ENCODE results near the gene KIF27.
"Not testable (repeated sequence)": the region's sequence is repeated elsewhere in the genome, so short reads cannot be mapped to it uniquely, and the experiment has no call there.

Gene KIF27, protein sequence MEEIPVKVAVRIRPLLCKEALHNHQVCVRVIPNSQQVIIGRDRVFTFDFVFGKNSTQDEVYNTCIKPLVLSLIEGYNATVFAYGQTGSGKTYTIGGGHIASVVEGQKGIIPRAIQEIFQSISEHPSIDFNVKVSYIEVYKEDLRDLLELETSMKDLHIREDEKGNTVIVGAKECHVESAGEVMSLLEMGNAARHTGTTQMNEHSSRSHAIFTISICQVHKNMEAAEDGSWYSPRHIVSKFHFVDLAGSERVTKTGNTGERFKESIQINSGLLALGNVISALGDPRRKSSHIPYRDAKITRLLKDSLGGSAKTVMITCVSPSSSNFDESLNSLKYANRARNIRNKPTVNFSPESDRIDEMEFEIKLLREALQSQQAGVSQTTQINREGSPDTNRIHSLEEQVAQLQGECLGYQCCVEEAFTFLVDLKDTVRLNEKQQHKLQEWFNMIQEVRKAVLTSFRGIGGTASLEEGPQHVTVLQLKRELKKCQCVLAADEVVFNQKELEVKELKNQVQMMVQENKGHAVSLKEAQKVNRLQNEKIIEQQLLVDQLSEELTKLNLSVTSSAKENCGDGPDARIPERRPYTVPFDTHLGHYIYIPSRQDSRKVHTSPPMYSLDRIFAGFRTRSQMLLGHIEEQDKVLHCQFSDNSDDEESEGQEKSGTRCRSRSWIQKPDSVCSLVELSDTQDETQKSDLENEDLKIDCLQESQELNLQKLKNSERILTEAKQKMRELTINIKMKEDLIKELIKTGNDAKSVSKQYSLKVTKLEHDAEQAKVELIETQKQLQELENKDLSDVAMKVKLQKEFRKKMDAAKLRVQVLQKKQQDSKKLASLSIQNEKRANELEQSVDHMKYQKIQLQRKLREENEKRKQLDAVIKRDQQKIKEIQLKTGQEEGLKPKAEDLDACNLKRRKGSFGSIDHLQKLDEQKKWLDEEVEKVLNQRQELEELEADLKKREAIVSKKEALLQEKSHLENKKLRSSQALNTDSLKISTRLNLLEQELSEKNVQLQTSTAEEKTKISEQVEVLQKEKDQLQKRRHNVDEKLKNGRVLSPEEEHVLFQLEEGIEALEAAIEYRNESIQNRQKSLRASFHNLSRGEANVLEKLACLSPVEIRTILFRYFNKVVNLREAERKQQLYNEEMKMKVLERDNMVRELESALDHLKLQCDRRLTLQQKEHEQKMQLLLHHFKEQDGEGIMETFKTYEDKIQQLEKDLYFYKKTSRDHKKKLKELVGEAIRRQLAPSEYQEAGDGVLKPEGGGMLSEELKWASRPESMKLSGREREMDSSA (N-terminal part only)

DNA sequence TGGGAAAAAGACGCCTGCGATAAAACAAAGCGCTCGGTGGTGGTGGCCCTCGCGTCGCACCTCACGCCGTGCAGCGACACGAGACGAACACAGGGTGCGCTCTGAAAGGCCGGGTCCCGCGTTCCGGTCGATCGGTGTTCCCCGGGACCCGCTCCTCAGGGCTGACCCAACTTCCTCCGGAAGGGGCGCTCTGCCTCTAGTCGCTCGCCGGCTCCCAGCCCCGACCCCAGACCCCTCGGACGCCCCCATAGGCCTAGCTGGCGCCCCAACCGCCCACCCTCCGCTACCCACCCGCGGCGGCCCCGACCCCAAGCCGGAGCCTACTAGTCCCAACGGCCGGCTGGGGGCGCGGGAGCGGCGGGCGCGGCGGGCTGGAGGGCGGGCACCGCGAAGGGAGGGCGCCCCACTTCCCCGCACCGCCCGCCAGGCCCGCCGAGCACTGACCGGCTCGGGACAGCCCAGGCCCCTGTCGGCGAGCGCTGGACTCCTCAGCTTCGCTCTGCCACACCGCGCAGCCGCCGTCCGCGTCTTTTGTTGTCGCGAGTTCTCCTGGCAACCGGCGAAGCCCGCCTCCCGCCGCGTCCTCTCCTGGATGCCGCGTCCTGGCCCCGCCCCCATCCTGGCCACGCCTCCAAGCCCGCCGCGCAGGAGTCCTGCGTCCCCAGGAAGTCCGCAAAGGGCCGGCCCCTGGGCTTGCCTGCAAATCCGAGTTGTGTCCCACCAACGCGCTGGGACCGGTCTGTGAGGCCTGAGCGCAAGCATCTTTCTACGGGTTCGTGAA lies at the start of gene KIF27:
TSS of gene KIF27 (minus strand) at position 506 of the 781 bp plus-strand sequence. CDS start 5,841 bp downstream, outside the sequence.
- DNase-seq (ENCODE audit: low spot score): peak; percentile 98

DNA sequence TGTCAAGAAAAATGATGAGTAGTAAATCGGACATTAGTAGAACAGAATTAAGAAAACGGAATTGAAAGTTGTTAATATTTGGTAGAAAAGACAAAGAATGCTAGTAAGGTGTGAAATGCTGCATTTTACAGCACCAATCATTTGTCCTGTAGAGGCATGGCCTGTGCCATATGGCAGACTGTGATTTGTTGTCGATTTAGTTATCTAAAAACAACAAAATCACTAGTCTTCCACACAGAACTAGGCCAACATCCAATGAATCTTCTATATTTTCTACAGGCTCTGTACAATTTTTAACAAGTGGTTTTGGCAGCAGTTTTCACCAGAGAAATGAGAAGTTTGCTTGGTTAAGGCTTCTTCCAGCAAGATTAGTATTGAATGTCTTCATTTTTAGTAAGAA lies 48.4 kb upstream of the KIF27 start:
- DNase-seq (ENCODE audit: low spot score): no peak

DNA sequence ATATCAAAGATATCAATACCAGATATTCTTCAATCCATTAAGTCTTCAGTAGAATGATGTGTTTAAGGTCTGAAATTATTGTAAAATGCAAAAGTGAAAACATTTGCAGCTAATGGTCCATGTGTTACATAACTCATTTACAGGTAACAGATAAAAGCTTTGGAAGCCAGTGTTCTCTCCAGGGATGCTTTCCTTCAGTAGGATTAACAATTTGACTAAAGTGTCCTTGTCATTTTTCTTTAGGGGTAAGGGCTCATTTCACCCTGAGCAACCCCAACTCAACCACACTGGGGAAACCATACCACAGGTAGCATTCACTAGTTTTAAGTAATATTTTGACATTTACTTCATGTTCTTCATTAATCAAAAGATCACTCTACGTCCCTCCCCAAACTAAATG lies 45.8 kb upstream of the KIF27 start:
- no peak for DNase-seq (ENCODE audit: low spot score)

DNA sequence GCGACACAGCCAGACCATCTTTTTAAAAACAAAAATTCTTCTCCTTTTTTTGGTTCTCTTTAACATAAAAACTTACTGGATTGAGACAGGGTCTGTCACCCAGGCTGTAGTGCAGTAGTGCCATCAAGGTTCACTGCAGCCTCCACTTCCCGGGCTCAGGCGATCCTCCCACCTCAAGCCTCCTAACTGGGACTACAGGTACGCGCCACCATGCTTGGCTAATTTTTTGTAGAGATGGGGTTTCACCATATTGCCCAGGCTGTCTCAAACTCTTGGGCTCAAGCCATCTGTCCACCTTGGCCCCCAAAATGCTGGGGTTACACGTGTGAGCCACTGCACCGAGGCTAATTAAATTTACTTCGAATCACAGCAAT lies 45.0 kb upstream of the KIF27 start:
- DNase-seq (ENCODE audit: low spot score): no peak

DNA sequence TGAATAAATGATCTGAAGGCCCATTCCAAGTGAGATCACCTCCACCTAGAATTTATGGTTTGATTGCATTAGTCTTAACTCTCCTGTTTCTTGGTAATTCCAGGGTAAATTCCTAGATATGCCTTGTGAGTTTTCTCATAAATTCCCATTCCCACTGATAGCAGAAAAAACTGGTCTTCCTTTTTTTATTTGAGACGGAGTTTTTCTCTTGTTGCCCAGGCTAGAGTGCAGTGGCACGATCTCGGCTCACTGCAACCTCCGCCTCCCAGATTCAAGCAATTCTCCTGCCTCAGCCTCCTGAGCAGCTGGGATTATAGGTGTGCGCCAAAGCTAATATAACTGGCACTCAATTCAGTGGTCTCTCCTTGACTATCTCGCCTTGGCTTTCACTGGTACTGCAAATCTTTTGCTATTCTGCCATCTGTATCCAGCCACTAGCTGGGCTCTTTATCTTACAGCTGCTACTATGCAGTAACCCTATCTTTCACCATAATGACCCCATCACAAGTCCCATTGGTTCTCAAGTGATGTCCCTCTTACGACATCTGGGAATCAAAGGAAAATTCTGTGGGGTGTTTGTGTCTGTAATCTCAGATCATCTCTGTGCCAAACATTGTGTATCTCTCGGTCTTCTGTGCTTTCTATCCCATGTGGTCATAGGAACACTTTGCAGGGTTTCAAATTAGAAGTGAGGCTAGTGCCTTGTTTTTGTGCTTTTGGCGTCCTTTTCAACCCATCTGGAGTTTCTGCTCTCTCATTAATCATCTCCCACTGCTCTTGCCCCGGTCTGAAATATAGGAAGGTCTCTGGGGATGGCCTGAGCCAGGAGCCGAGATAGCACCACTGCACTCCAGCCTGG lies 44.3 kb upstream of the KIF27 start:
- DNase-seq (ENCODE audit: low spot score): no peak

DNA sequence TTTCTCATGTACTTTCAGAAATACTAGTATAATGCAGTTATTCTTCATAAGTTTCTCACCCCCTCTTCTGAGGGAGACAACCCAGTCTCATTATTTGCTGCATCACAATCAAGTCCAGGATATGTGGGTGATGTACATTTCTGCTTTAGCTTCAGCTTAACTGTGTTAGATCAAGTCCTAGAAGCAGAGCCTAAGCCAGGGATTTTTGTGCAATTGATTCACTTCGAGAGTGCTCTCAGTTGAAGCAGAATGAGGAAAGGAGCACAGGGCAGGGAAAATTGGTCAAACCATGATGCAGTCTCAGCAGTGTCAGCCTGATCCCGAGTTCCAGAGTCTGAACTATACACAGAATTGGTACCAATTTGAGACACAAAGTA lies 43.7 kb upstream of the KIF27 start:
- no peak for DNase-seq (ENCODE audit: low spot score)

DNA sequence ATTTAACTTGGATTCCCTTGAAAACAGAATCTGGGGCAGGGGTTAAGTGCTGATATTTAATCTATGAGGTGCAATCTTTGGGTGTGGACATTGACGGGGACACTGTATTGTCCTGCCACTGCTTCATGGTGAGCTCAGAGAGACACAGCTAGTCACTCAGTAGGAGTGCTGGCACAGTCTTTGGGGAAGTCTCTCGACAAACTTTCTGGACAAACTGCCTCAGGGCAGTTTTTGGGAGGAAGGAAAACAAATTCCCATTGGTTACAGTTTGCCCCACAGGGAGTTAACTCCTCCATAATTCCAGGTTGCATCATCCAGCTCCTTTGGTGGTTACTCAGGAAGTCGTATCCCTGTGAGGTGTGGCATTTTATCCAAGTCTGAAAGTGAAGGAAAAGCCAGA lies 40.9 kb upstream of the KIF27 start:
- no peak for DNase-seq (ENCODE audit: low spot score)

DNA sequence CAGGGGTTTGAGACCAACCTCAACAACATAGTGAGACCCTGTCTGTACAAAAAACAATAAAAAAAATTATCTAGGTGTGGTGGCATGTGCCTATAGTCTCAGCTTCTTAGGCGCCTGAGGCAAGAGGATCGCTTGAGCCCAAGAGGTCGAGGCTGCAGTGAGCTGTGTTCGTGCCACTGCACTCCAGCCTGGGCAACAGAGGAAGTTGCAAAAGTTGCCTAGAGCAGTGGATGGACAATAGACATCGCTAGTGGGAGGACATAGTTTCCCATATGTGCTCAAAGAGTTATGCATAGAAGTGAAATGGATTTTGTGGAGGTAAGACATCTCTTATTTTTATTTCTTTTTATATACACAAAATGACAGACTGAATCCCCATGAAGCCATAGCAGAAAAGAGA lies 39.8 kb upstream of the KIF27 start:
- no peak for DNase-seq (ENCODE audit: low spot score)

DNA sequence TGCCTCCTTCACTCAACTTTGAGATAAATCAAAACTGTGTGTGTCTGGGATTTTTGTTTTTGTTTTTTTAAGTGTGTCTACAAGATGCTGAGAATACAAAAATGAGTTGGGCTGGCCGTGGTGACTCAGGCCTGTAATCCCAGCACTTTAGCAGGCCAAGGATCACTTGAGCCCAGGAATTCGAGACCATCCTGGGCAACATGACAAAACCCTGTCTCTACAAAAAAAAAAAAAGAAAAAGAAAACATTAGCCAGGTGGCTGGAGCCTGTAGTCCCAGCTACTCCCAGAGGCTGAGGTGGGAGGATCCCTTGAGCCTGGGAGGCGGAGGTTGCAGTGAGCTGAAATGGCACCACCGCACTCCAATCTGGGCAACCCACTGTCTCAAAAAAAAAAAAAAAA lies 37.8 kb upstream of the KIF27 start:
- DNase-seq (ENCODE audit: low spot score): no peak

DNA sequence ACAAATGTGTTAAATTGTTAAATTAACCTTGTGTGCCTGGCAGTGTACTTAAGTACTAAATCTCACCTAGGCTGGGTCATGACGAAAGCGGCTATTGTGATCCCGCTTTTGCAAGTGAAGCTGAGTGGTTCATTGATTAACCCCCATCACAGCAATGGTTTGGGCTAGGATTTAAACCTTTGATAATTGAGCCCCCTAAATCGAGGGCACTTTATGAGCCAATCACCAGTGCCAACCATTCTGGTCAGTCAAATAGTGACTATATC lies 35.9 kb upstream of the KIF27 start:
- DNase-seq (ENCODE audit: low spot score): no peak

DNA sequence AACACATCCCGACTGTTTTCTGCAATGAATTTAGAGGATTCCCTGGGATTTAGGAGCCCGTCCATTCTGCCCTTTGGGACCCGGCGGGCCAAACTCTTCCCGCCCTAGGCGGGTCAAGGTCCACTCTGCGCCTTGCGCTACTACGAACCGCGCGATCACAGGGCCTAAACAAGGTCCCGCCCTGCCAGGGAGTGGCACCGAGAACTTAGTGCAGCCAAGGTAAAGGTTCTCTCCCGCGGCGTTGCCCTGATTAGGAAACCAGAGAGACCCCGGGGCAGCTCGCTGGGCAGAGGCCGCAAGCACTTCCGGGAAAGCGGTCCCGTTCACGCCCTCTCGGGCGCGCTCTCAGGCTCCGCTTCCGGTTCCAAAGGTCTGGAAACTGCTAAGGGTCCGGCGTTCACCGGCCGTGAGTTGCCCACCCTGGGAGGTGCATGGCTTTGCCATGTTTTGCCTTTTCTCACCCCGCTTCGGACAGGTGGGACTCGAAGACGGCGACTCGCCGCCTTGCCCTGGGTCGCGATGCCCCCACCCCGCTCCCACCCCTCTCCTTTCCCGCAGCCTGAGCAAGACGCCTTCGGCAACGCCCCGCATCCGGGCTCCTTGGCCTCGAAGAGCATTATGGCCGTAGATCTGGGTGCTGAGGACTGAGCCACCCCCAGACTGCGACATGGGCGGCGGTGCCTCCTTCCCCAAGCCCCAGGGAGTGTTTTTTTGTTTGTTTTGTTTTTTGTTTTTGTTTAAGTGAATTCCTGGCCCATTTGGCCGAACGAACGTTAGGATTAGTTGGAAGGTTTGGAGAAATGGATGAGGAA lies 35.4 kb upstream of the KIF27 start:
- DNase-seq (ENCODE audit: low spot score): peak; percentile 58

DNA sequence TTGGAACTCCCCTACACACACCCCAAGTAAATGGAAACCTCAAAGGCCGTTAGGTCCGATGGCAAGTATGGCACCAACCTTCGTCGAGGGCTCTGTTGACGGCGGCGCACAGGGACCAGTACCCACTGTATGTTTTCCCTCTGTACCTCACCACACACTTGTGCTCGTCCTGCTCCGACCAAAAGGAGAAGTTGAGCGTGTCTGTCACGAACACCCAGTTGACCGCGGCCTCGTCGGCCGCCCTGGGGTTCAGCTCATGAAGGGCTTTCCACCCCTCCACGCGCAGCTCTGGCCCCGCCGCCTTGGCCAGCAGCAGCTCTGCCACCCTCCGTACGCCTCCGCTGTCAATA lies 34.8 kb upstream of the KIF27 start:
- DNase-seq (ENCODE audit: low spot score): peak; percentile 57

DNA sequence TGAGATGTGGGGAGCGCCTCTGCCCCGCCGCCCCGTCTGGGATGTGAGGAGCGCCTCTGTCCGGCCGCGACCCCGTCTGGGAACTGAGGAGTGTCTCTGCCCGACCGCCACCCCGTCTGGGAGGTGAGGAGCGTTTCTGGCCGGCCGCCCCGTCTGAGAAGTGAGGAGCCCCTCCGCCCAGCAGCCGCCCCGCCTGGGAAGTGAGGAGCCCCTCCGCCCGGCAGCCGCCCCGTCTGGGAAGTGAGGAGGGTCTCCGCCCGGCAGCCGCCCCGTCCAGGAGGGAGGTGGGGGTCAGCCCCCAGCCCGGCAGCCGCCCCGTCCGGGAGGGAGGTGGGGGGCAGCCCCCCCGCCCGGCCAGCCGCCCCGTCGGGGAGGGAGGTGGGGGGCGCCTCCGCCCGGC lies 26.9 kb upstream of the KIF27 start:
- not testable (repeated sequence) for DNase-seq (ENCODE audit: low spot score)

DNA sequence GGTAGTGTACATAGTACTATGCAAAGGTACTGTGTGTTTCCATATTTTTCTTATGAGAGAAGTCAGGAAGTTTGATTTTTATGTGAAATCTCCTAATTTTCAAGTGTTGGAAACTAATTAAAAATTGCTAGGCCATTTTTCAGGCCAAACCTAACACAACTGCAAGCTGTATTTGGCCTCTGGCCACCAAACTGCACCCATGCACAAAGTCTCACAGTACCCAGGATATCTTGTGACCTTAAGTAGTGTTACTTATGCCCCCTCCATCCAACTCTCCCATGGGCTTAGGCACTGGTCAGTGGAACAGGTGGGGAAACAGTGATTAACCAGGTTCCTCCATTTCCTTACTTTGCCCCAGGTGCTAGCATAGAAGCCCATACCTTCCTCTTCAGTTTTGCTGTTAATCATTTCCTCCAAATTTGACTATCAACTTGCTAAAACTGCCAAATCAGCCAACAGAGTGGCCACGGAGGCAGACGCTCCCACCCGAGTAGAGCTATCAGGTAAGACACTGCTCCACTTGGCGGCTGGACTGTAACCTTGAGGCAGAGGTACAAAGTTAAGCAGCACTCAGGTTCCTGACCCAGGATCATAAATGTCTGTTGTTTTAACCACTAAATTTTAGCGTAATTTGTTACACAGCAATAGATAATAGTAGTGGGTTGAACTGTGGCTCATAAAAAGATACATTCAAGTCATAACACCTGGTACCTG lies 19.5 kb upstream of the KIF27 start:
- DNase-seq (ENCODE audit: low spot score): no peak

DNA sequence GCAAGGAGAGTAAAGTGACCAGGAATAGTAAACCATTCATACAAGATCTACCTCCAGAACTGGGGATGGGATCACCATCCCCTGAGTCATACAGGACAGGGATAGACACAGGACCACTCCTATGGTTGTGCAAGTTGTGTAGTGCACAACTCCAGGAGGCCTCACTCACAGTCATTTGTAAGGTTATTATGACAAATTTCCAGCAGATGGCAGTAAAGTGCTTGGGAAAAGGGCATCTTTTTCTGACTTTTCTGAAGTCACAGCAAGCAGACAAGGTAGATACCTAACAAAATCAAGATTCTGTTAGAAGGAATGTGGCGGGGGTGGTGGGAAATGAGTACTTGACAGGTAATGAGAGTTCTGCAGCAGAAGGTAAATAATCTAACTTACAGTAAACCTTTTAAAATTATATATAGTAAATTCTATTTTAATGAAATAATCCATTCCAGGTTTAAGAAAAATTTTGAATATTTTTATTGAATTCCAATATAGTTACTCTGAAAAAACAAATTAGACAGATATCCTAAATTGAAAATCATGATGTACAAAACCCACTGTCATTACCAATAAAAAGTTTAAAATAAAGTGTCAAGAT lies 16.7 kb upstream of the KIF27 start:
- DNase-seq (ENCODE audit: low spot score): peak; percentile 63

DNA sequence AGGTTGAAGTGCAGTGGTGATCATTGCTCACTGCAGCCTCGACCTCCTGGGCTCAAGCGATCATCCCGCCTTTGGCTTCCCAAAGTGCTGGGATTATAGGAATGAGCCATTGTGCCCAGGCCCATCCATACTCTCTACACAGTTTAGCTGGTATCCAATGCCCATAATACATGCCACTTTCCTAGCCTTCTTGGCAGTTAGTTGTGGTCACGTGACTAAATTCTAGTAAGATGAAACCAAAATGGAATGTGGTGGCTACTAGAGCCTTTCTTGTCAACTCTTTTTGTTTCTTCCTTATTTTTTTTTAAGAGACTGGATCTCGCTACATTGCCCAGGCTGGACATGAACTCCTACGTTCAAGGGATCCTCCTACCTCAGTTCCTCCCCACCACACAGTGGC lies 15.3 kb upstream of the KIF27 start:
- DNase-seq (ENCODE audit: low spot score): no peak

DNA sequence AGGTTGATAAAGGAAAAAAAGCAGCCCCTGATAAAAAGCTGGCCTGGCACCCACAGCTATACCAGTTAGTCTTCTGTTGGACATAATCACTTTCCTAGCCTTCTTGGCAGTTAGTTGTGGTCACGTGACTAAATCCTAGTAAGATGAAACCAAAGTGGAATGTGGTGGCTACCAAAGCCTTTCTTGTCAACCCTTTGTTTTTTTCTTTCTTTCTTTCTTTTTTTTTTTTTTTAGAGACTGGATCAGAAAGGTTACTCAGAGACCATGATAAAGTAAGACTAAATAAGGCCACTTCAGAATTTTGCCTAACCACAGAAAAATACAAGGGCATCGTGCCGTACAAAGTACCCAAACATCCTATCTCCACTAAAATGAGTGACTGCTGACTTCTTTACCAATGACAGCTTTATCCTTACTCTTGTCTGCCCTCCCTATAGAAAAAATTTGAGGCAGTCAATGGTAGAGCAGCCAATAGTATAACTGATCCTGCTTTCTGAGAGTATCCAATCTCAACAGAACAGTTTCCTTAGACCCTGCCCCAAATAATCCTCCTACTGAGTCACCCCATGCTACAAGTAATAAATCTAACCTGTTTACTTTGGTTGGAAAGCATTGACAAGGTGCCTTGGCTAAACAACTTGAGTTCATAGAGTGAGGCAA lies 14.2 kb upstream of the KIF27 start:
- no peak for DNase-seq (ENCODE audit: low spot score)

DNA sequence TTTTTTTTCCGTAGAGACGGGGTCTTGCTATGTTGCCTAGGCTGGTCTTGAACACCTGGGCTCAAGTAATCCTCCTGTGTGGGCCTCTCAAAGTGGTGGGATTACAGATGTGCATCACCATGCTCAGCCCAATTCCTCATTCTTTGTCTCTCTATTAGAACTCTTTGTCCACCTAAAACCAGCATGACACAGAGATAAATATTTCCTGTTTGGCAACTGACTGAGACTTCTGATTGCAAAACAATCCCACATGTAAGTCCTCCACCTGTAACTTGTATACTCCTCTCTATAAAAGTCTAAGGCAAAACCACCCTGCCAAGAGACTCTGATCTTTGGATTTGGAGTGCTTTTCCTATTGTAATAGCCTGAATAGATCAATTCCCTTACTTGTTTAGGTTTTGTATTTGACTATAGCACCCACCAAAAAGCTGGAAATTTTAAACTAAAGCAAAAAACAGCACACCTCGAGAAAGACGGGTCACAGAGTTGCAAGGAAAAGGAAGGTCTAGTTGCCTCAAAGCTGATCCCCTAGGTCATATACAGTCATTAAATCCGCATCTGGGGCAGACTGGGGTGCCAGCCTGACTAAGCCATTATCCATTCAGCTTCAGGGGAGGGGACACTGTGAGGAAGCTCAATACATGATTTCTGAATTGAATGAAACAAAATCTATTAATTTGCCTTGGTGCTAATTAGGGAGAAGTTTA lies 13.5 kb upstream of the KIF27 start:
- no peak for DNase-seq (ENCODE audit: low spot score)

Measured in Ammon's horn (tissue), 1 donor.